ENCODE measurements around the gene METAP1D.

- no peak for TF ChIP-seq CTCF (IDR thresholded peaks at IDR 0.05)
- TF ChIP-seq POLR2A (IDR thresholded peaks at IDR 0.05), result no peak
Measured at GRCh38 chr2:172009823-172010222, 10.1 kb downstream of the METAP1D start.
